ENCODE measurements around the gene ZNF583. TPM values are rescaled to one million over a fixed set of nuclear protein-coding genes. Genes with fewer than 3 reads are reported as not detected.

ZNF583 gene
- total RNA-seq, 4 donors from 2014 or later: 3.2 to 12.0 (median 7.6) TPM

DNA sequence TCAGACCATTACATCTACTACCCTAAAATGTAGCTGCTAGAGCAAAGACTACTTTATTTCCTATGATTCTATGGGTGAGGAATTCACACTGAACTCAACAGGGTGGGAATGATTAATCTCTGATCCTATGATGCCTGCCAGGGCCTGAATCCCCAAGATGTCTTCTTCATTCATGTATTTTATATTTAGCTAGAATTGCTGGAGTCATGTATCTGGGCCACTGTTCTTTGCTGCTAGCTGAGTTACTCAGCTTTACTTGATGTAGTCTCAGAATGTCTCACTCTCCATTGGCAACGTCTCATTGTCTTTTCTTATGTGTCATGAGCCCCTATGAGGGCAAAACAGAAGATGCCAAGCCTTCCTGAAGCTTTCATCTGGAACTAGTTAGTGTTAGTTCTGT, 31.9 kb upstream of the ZNF583 start:
- ATAC-seq (ENCODE audit: low FRiP score) (no peak), DNase-seq (ENCODE audit: low spot score) (no peak)
- TF ChIP-seq, protein P1, sequence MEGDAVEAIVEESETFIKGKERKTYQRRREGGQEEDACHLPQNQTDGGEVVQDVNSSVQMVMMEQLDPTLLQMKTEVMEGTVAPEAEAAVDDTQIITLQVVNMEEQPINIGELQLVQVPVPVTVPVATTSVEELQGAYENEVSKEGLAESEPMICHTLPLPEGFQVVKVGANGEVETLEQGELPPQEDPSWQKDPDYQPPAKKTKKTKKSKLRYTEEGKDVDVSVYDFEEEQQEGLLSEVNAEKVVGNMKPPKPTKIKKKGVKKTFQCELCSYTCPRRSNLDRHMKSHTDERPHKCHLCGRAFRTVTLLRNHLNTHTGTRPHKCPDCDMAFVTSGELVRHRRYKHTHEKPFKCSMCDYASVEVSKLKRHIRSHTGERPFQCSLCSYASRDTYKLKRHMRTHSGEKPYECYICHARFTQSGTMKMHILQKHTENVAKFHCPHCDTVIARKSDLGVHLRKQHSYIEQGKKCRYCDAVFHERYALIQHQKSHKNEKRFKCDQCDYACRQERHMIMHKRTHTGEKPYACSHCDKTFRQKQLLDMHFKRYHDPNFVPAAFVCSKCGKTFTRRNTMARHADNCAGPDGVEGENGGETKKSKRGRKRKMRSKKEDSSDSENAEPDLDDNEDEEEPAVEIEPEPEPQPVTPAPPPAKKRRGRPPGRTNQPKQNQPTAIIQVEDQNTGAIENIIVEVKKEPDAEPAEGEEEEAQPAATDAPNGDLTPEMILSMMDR (IDR thresholded peaks at IDR 0.05): no peak

DNA sequence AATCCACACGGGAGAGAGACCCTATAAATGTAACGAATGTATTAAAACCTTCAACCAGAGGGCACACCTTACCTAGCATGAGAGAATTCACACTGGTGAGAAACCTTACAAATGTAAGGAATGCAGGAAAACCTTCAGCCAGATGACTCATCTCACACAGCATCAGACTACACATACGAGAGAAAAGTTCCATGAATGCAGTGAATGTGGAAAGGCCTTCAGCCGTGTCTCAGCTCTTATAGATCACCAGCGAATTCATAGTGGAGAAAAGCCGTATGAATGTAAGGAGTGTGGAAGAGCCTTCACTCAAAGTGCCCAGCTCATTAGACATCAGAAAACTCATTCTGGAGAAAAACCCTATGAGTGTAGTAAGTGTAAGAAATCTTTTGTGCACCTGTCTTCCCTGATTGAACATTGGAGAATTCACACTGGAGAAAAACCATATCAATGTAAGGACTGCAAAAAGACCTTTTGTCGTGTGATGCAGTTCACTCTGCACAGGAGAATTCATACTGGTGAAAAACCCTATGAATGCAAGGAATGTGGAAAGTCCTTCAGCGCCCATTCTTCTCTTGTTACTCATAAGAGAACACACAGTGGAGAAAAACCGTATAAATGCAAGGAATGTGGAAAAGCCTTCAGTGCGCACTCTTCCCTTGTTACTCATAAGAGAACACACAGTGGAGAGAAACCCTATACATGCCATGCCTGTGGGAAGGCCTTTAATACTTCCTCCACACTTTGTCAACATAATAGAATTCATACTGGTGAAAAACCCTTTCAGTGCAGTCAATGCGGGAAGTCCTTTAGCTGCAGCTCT, 26.8 kb upstream of the ZNF583 start:
- no peak for ATAC-seq (ENCODE audit: low FRiP score)
- TF ChIP-seq, protein P1 (IDR thresholded peaks at IDR 0.05): no peak

DNA sequence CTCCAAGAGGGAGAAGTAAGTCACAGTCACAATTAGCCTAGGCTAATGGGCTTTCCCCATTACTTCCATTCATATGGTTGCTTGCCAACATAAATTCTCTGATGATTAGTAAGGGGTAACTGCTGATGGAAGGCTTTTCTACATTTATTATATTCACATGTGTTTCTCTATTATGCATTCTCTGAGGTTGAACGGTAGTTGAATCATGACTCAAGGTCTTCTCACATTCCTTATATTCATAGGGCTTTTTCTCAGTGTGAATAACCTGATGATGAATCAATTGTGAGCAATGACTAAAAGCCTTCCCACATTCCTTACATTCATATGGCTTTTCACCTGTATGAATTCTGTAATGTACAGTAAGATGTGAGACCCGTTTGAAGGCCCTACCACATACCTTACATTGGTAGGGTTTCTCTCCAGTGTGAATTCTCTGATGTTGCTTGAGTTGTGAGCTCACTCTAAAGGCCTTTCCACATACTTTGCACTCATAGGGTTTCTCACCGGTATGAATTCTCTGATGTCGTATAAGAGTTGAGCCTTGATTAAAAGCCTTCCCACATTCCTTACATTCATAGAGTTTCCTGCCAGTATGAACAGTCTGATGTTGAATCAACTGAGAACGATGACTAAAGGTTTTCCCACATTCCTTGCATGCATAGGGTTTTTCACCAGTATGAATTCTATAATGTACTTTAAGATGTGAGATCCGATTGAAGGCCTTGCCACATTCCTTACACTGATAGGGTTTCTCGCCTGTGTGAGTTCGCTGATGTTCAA, 20.1 kb upstream of the ZNF583 start:
- TF ChIP-seq, protein P1 (IDR thresholded peaks at IDR 0.05): no peak
- ATAC-seq (ENCODE audit: low FRiP score) (no peak), DNase-seq (ENCODE audit: low spot score) (no peak)

More for the DNA sequence above, 26.8 kb upstream of the ZNF583 start:
- DNase-seq (ENCODE audit: low spot score): no peak

DNA sequence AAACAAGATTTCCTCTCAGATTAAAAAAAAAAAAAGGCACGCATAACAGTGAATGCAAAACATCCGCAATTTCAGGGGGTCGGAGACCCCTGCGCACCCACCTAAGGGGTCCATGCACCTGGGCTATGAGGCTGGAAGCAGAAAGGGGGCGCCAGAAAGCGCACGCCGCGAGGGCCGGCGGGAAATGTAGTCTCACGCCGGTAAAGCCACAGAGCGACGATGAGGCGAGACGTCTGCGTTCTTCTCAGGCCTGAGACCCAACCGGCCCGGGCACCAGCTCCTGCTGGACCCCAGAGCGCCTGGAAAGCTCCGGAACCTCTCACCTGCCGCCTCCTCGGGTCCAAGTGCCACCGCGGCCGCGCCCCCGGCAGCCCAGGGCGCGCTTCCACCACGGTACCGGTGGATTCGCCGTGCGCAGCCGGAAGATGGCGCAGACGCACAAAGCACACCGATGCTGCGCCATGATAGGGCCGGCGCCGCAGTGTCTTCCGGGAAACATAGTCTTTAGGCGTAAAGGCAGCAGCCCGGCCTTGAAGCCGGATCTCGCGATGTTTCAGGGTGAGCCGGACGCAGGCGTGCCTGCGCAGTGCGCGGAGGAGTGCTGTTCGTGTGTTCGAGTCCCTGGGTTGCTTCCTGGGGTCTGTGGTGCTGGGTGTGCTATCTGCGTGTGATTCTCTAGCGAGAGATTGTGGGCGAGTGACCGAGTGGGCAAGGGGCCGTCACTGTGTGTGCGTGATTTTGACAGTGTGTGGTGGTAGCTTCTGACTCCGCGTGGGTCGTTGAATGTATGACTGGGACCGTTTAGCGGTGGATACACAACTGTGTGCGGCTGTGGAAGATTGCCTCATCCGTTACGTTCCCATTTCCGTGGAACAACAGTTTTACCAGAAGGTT, 10.8 kb upstream of the ZNF583 start, which contains the start of gene ZNF582:
Gene ZNF582, minus strand, starts transcription at position 416 of the 894 bp plus-strand sequence. CDS start 1,782 bp downstream, outside the sequence.
- peak; percentile 73 for DNase-seq (ENCODE audit: low spot score)
- peak; percentile 99 for ATAC-seq (ENCODE audit: low FRiP score)
- TF ChIP-seq, protein P1 (IDR thresholded peaks at IDR 0.05): peak in 1 of 3 donors; percentile 33

DNA sequence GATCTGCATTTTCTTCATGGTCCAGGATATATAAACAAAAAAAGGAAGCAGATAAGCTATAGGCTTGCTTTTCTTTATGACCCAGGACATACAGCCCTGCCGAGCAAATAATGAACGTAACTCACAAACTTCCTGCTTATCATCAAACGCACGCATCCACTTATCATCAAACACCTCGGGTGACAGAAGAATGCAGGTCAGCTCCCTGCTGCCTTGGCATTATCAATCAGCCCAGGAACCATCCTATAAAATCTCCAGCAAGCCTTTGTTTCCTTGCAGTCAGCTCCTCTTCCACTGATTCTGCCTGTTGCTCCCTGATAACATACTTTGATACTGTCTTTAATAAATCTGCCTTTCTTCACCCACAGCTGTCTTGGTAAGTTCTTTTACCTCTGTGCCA, 5.3 kb upstream of the ZNF583 start:
- DNase-seq (ENCODE audit: low spot score) (no peak), ATAC-seq (ENCODE audit: low FRiP score) (no peak)
- TF ChIP-seq, protein P1 (IDR thresholded peaks at IDR 0.05): no peak

DNA sequence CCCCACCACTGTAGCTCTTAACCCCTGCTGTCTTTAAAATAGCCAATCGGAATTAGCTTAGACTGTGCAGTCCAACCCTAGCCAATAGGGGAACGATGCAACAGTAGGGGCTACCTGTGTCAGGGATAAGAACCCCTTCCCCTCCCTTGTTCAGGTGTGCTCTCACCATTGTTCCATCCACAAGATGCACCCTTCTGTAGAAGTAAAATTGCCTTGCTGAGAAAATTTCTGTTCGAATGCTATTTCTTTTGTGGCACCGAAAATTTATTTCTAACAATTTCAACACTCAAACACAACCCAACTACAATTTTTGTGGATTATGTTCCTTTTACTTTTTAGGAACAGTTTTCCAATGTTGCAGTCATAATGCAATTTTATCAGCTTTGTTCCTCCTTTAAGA, 3.6 kb upstream of the ZNF583 start:
- ATAC-seq (ENCODE audit: low FRiP score) (no peak), DNase-seq (ENCODE audit: low spot score) (no peak)
- TF ChIP-seq, protein P1 (IDR thresholded peaks at IDR 0.05): no peak
